HepG2 (cell line): ENCODE measurements around the gene MT1F. TPM values are rescaled to one million over a fixed set of nuclear protein-coding genes. Genes with fewer than 3 reads are reported as not detected.

Experiments
- ARHGAP35 ChIP-seq: sonication (generic); formaldehyde crosslinking; IDR thresholded peaks from 2 replicates; pipeline ENCODE4 v1.9.0; 2022; ENCODE audit warnings: mild to moderate bottlenecking, inconsistent platforms, moderate library complexity, missing genetic modification reagents, borderline replicate concordance
- HDAC2 ChIP-seq: sonication (generic); formaldehyde crosslinking; IDR thresholded peaks from 2 replicates; pipeline ENCODE4 v1.4.0; 2020; ENCODE audit warnings: missing genetic modification reagents
- HNF4A ChIP-seq: sonication (generic); formaldehyde crosslinking; IDR thresholded peaks from 2 replicates; pipeline ENCODE4 v1.4.0; 2020; ENCODE audit warnings: missing genetic modification reagents
- KDM6A ChIP-seq: IDR thresholded peaks from 2 replicates; pipeline ENCODE4 v1.6.1; 2016; ENCODE audit warnings: low read depth
- MXI1 ChIP-seq: IDR thresholded peaks from 3 replicates; pipeline ENCODE4 v1.6.1; 2012; ENCODE audit warnings: low read depth, low read length, inconsistent platforms, borderline replicate concordance
- ONECUT2 ChIP-seq: sonication (generic); formaldehyde crosslinking; IDR thresholded peaks from 2 replicates; pipeline ENCODE4 v1.4.0; 2020; ENCODE audit warnings: missing genetic modification reagents
- SOX5 ChIP-seq: IDR thresholded peaks from 2 replicates; pipeline ENCODE4 v1.6.1; 2016; ENCODE audit warnings: borderline replicate concordance
- ZBTB38 ChIP-seq: sonication (generic); formaldehyde crosslinking; IDR thresholded peaks from 2 replicates; pipeline ENCODE4 v1.5.1; 2020; ENCODE audit warnings: mild to moderate bottlenecking, missing genetic modification reagents
- ZFP37 ChIP-seq: sonication (generic); formaldehyde crosslinking; IDR thresholded peaks from 2 replicates; pipeline ENCODE4 v1.4.0; 2020; ENCODE audit warnings: missing genetic modification reagents, borderline replicate concordance
- ZNF24 ChIP-seq: fragments of 450-650 bp; IDR thresholded peaks from 2 replicates; pipeline ENCODE4 v1.6.1; 2017; ENCODE audit warnings: antibody characterized with exemption, mild to moderate bottlenecking
- polyA plus RNA-seq, 8 experiments: library from polyadenylated mRNA; depleted of rRNA in 3 of 8; stranded (reverse) in 7 of 8; unstranded in 1 of 8; fragments of >200 nt; fragmentation: Illumina TruSeq in 4 of 8; extraction: Trizol in 4 of 8; gene quantifications; 2 replicates each; pipeline versions ENCODE4 v1.2.1 to v1.2.3, GENCODE V29; 2011 to 2016; ENCODE audit warnings: low read depth in 4 of 8, missing spikeins in 1 of 8, mixed read lengths in 1 of 8; ENCODE audit not compliant: insufficient read depth in 1 of 8
- total RNA-seq, 5 experiments: library from RNA; depleted of rRNA; stranded (reverse); fragments of >200 nt; fragmentation: Illumina TruSeq; extraction: Trizol; gene quantifications; 2 replicates each; pipeline ENCODE4 v1.2.3, GENCODE V29; 2016; ENCODE audit warnings: low read depth in 1 of 5
- TF ChIP-seq, protein P1 (sequence below): IDR thresholded peaks from 2 replicates; pipeline ENCODE4 v1.6.1; 2016; ENCODE audit warnings: low read depth, control low read depth
- TF ChIP-seq, protein P2 (sequence below): sonication (generic); formaldehyde crosslinking; IDR thresholded peaks from 2 replicates; pipeline ENCODE4 v1.5.0; 2020; ENCODE audit warnings: missing genetic modification reagents
- TF ChIP-seq, protein P3 (sequence below): sonication (generic); formaldehyde crosslinking; IDR thresholded peaks from 2 replicates; pipeline ENCODE4 v1.9.0; 2021; ENCODE audit warnings: missing genetic modification reagents, borderline replicate concordance
- TF ChIP-seq, protein P4 (sequence below): sonication (generic); formaldehyde crosslinking; IDR thresholded peaks from 2 replicates; pipeline ENCODE4 v1.4.0; 2020; ENCODE audit warnings: low read depth, missing genetic modification reagents
- TF ChIP-seq, protein P5 (sequence below): sonication (generic); formaldehyde crosslinking; IDR thresholded peaks from 2 replicates; pipeline ENCODE4 v1.5.0; 2020; ENCODE audit warnings: missing genetic modification reagents
- TF ChIP-seq, protein P6 (sequence below): sonication (generic); formaldehyde crosslinking; IDR thresholded peaks from 2 replicates; pipeline ENCODE4 v1.8.1; 2023; ENCODE audit warnings: mild to moderate bottlenecking, missing genetic modification reagents
- TF ChIP-seq, protein P7 (sequence below): sonication (generic); formaldehyde crosslinking; IDR thresholded peaks from 2 replicates; pipeline ENCODE4 v1.5.1; 2020; ENCODE audit warnings: missing genetic modification reagents, mild to moderate bottlenecking, borderline replicate concordance

MT1F gene
- total and polyA plus RNA-seq, 2 of the 13 experiments (the other 11 are each of a cell fraction or from before 2014, with no cell fraction given), result 1.9 to 169 TPM

DNA sequence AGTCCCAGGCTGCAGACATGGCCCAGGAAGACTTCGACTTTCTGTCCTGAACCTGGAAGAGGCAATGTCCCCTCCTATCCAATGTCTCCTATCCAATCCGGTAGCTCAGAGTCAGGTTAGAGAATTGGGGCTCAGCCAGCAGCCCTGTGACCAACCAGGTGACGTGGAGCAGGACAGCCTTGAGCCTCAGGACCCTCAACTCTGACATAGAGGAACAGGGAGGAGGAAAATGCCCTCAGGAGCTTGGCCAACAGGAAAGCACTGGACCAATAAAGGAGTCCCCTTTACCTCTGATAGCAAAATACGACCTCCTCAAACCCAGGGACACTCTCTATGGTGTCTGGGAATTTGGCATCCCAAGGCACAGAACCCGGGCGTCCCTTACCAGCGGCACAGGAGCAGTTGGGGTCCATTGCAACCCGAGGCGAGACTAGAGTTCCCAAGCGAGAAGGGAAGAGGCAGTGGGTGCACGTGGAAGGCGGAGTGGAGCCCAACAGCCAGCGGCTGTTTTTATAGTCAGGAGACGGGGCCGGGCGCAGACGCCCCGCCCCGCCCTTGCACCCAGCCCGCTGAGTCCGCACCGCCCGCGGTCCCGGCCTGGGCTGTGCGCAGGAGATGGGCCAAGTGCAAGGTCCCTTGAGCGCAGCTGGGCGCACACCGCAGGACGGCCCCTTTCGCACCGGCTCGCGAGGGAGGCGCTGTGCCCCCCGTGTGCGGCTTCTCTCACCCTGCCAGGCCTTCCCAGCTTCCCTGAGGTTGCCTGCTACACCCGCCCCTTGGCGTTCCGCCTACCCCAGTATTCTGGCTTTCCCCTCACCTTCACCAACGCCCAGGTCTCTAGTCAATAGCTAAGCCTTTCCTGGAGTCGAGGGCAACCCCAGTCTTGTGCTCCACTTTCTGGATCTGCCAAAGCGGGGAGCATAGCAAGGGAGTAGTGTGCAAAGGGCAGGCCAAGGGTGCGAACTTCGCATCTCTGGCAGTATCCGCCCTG, 10.1 kb downstream of the MT1F start, which contains the start of gene MT1G (continued):
- TF ChIP-seq ZNF24 (no peak), HNF4A (peak; percentile 68; the same call in 1 of the 2 replicates), SOX5 (CRISPR knock-in tag) (no peak), ZFP37 (CRISPR knock-in tag) (peak; percentile 23; the same call in 1 of the 2 replicates), HDAC2 (peak; percentile 63; the same call in 1 of the 2 replicates), ONECUT2 (CRISPR knock-in tag) (no peak), ARHGAP35 (CRISPR knock-in tag) (0 out of 2 replicates have a peak, but pooled peaks have one; percentile 20), ZBTB38 (peak; percentile 60), MXI1 (no peak), KDM6A (no peak)
- TF ChIP-seq, protein P1, sequence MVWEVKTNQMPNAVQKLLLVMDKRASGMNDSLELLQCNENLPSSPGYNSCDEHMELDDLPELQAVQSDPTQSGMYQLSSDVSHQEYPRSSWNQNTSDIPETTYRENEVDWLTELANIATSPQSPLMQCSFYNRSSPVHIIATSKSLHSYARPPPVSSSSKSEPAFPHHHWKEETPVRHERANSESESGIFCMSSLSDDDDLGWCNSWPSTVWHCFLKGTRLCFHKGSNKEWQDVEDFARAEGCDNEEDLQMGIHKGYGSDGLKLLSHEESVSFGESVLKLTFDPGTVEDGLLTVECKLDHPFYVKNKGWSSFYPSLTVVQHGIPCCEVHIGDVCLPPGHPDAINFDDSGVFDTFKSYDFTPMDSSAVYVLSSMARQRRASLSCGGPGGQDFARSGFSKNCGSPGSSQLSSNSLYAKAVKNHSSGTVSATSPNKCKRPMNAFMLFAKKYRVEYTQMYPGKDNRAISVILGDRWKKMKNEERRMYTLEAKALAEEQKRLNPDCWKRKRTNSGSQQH (CRISPR knock-in tag), result no peak
- TF ChIP-seq, protein P2, sequence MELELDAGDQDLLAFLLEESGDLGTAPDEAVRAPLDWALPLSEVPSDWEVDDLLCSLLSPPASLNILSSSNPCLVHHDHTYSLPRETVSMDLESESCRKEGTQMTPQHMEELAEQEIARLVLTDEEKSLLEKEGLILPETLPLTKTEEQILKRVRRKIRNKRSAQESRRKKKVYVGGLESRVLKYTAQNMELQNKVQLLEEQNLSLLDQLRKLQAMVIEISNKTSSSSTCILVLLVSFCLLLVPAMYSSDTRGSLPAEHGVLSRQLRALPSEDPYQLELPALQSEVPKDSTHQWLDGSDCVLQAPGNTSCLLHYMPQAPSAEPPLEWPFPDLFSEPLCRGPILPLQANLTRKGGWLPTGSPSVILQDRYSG, result no peak
- TF ChIP-seq, protein P3, sequence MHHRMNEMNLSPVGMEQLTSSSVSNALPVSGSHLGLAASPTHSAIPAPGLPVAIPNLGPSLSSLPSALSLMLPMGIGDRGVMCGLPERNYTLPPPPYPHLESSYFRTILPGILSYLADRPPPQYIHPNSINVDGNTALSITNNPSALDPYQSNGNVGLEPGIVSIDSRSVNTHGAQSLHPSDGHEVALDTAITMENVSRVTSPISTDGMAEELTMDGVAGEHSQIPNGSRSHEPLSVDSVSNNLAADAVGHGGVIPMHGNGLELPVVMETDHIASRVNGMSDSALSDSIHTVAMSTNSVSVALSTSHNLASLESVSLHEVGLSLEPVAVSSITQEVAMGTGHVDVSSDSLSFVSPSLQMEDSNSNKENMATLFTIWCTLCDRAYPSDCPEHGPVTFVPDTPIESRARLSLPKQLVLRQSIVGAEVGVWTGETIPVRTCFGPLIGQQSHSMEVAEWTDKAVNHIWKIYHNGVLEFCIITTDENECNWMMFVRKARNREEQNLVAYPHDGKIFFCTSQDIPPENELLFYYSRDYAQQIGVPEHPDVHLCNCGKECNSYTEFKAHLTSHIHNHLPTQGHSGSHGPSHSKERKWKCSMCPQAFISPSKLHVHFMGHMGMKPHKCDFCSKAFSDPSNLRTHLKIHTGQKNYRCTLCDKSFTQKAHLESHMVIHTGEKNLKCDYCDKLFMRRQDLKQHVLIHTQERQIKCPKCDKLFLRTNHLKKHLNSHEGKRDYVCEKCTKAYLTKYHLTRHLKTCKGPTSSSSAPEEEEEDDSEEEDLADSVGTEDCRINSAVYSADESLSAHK, result no peak
- TF ChIP-seq, protein P4, sequence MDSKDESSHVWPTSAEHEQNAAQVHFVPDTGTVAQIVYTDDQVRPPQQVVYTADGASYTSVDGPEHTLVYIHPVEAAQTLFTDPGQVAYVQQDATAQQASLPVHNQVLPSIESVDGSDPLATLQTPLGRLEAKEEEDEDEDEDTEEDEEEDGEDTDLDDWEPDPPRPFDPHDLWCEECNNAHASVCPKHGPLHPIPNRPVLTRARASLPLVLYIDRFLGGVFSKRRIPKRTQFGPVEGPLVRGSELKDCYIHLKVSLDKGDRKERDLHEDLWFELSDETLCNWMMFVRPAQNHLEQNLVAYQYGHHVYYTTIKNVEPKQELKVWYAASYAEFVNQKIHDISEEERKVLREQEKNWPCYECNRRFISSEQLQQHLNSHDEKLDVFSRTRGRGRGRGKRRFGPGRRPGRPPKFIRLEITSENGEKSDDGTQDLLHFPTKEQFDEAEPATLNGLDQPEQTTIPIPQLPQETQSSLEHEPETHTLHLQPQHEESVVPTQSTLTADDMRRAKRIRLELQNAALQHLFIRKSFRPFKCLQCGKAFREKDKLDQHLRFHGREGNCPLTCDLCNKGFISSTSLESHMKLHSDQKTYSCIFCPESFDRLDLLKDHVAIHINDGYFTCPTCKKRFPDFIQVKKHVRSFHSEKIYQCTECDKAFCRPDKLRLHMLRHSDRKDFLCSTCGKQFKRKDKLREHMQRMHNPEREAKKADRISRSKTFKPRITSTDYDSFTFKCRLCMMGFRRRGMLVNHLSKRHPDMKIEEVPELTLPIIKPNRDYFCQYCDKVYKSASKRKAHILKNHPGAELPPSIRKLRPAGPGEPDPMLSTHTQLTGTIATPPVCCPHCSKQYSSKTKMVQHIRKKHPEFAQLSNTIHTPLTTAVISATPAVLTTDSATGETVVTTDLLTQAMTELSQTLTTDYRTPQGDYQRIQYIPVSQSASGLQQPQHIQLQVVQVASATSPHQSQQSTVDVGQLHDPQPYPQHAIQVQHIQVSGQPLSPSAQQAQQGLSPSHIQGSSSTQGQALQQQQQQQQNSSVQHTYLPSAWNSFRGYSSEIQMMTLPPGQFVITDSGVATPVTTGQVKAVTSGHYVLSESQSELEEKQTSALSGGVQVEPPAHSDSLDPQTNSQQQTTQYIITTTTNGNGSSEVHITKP (CRISPR knock-in tag), result no peak
- TF ChIP-seq, protein P5, sequence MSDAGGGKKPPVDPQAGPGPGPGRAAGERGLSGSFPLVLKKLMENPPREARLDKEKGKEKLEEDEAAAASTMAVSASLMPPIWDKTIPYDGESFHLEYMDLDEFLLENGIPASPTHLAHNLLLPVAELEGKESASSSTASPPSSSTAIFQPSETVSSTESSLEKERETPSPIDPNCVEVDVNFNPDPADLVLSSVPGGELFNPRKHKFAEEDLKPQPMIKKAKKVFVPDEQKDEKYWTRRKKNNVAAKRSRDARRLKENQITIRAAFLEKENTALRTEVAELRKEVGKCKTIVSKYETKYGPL (CRISPR knock-in tag), result no peak
- TF ChIP-seq, protein P6, sequence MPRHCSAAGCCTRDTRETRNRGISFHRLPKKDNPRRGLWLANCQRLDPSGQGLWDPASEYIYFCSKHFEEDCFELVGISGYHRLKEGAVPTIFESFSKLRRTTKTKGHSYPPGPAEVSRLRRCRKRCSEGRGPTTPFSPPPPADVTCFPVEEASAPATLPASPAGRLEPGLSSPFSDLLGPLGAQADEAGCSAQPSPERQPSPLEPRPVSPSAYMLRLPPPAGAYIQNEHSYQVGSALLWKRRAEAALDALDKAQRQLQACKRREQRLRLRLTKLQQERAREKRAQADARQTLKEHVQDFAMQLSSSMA (CRISPR knock-in tag), result no peak
- TF ChIP-seq, protein P7, sequence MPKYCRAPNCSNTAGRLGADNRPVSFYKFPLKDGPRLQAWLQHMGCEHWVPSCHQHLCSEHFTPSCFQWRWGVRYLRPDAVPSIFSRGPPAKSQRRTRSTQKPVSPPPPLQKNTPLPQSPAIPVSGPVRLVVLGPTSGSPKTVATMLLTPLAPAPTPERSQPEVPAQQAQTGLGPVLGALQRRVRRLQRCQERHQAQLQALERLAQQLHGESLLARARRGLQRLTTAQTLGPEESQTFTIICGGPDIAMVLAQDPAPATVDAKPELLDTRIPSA (CRISPR knock-in tag), result no peak
